ENCODE measurements around the gene RNF220. TPM values are rescaled to one million over a fixed set of nuclear protein-coding genes. Genes with fewer than 3 reads are reported as not detected.
"Not testable (repeated sequence)": the region's sequence is repeated elsewhere in the genome, so short reads cannot be mapped to it uniquely, and the experiment has no call there.

The RNF220 gene
- polyA plus RNA-seq, 1 donor = 59.6 TPM

- no peak for DNase-seq
Measured at GRCh38 chr1:44684525-44684924, 279.5 kb downstream of the RNF220 start.

- DNase-seq = no peak
Measured at GRCh38 chr1:44685218-44685617, 280.2 kb downstream of the RNF220 start.

GRCh38 chr1:44685881-44686280, 280.8 kb downstream of the RNF220 start:
- DNase-seq = no peak

- no peak for DNase-seq
Measured at GRCh38 chr1:44688760-44689446, 283.8 kb downstream of the RNF220 start.

DNA sequence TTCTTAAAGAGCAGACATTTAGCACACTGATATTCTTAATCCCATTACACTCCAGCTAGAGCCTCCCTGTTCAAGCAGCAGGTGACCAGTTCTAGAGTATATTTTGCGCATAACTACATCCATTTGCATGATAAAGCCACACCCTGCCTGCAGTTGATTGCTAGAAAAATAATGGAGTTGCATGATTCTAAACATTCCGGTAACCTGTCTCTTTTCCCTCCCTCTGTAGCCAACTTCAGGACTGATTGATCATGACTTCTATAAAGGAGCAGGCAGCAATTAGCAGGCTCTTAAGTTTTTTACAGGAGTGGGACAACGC, 284.4 kb downstream of the RNF220 start:
- DNase-seq = no peak

DNA sequence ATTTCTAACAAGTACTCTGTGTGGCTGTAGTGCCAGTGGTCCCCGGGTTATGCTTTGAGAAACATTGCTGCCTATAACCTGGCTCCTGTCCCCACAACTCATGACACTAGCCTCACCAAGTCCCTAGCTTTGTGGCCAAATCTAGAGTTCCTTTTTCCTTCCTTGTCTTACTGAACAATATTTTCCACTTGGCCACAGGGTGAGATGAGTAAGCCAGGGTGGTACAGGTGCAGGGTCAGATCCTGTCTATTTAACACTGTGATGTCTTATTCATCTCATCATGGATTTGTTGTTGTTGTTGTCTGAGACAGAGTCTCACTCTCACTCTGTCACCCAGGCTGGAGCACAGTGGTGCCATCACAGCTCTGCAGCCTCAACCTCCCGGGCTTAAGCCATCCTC, 288.1 kb downstream of the RNF220 start:
- no peak for DNase-seq

DNA sequence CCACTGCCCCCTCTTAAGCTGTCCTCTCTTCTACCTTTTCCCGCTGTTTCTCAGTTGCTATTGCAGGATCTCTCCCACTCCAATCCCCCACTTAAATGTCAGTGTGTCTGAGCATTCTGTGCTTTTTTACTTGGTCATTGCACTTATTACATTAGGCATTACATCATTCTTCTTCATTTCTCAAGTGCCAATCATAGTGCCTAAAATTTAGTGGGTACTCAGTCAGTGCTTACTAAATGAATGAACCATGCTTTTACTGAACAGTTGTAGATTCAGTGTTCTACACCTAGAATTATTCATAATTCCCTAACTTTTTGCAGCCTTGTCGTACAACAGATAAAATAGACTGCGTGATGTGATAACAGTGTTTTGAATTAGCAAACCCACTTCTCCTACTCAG, 288.8 kb downstream of the RNF220 start:
- no peak for DNase-seq

- DNase-seq = no peak
Measured at GRCh38 chr1:44694863-44695478, 289.9 kb downstream of the RNF220 start.

- DNase-seq = no peak
Measured at GRCh38 chr1:44695671-44696070, 290.6 kb downstream of the RNF220 start.

- DNase-seq = no peak
Measured at GRCh38 chr1:44696101-44696500, 291.0 kb downstream of the RNF220 start.

GRCh38 chr1:44696789-44697345, 291.8 kb downstream of the RNF220 start:
- DNase-seq = no peak

GRCh38 chr1:44698138-44698537, 293.1 kb downstream of the RNF220 start:
- no peak for DNase-seq

DNA sequence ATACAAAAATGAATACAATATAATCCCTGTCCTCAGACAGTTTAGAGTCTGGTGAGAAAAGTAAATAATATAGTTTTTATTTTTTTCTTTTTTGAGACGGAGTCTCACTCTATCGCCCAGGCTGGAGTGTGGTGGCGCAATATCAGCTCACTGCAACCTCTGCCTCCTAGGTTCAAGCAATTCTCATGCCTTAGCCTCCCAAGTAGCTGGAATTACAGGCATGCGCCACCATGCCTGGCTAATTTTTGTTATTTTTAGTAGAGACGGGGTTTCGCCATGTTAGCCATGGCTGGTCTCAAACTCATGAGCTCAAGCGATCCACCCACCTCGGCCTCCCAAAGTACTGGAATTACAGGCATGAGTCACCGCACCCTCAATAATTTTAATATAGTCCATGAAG, 294.3 kb downstream of the RNF220 start:
- not testable (repeated sequence) for DNase-seq

DNA sequence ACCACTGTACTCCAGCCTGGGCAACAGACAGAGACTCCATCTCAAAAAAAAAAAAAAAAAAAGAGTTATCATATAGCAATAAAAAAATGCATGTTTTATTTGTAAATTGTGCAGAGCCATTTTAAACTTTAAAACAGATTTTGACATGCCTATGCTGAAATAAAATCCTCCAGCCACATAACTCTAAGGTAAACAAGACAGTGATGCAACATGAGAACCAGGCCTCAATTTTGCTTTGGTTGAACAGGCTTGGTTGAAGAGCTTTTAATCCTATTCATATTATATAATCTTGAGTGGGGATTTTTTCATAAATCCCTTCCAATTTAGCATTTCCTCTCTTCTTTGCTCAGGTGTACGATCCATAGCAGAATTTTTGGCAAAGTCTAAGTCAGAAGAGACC, 295.5 kb downstream of the RNF220 start:
- no peak for DNase-seq

- no peak for DNase-seq
Measured at GRCh38 chr1:44701141-44701573, 296.1 kb downstream of the RNF220 start.

Other genes with a start within 250 kb of the RNF220 start
- 45.2 TPM for gene DMAP1, start 191.8 kb upstream of the RNF220 start, polyA plus RNA-seq (ENCODE audit: insufficient read length)
- 49.9 TPM for gene ERI3, start 50.0 kb upstream of the RNF220 start, polyA plus RNA-seq (ENCODE audit: insufficient read length)

All from hindlimb muscle (tissue), 1 donor.